GM21786 (cell line): ENCODE measurements around the gene STKLD1.
"Not testable (repeated sequence)": the region's sequence is repeated elsewhere in the genome, so short reads cannot be mapped to it uniquely, and the experiment has no call there.

Experiments
- ATAC-seq: cut with Tn5 transposase; IDR thresholded peaks from one replicate; pipeline ENCODE4 v1.9.1; 2021; ENCODE audit not compliant: unreplicated experiment

The STKLD1 gene

GRCh38 chr9:133382507-133383141 is 6.5 kb downstream of the STKLD1 start:
- no peak for ATAC-seq

GRCh38 chr9:133383438-133383837 is 7.3 kb downstream of the STKLD1 start:
- ATAC-seq = no peak

GRCh38 chr9:133384736-133385321 is 8.7 kb downstream of the STKLD1 start:
- no peak for ATAC-seq

GRCh38 chr9:133385452-133385851 is 9.3 kb downstream of the STKLD1 start:
- ATAC-seq = no peak

- no peak for ATAC-seq
Measured at GRCh38 chr9:133386338-133386737, 10.2 kb downstream of the STKLD1 start.

GRCh38 chr9:133387680-133388079 is 11.5 kb downstream of the STKLD1 start:
- ATAC-seq = no peak

GRCh38 chr9:133389025-133389557 is 12.9 kb downstream of the STKLD1 start:
- no peak for ATAC-seq

GRCh38 chr9:133389562-133389961 is 13.4 kb downstream of the STKLD1 start:
- ATAC-seq = no peak

GRCh38 chr9:133390713-133391112 is 14.5 kb downstream of the STKLD1 start:
- ATAC-seq = no peak

GRCh38 chr9:133391449-133391848 is 15.3 kb downstream of the STKLD1 start:
- ATAC-seq = not testable (repeated sequence)

- ATAC-seq = not testable (repeated sequence)
Measured at GRCh38 chr9:133392308-133392707, 16.1 kb downstream of the STKLD1 start.

- ATAC-seq = no peak
Measured at GRCh38 chr9:133393399-133393798, 17.2 kb downstream of the STKLD1 start.

GRCh38 chr9:133394687-133395271 is 18.6 kb downstream of the STKLD1 start:
- no peak for ATAC-seq

- ATAC-seq = no peak
Measured at GRCh38 chr9:133396952-133397351, 20.8 kb downstream of the STKLD1 start.

GRCh38 chr9:133397370-133397769 is 21.2 kb downstream of the STKLD1 start:
- no peak for ATAC-seq

GRCh38 chr9:133397895-133398294 is 21.7 kb downstream of the STKLD1 start:
- no peak for ATAC-seq

GRCh38 chr9:133400292-133400691 is 24.1 kb downstream of the STKLD1 start:
- ATAC-seq = no peak

GRCh38 chr9:133401588-133401987 is 25.4 kb downstream of the STKLD1 start:
- no peak for ATAC-seq

GRCh38 chr9:133402689-133403088 is 26.5 kb downstream of the STKLD1 start:
- no peak for ATAC-seq

- ATAC-seq = no peak
Measured at GRCh38 chr9:133403766-133404453, 27.7 kb downstream of the STKLD1 start.

GRCh38 chr9:133404454-133405002 is 28.4 kb downstream of the STKLD1 start:
- no peak for ATAC-seq
